Left ventricle myocardium inferior (tissue), 1 donor: ENCODE data around the gene RTN4. TPM values are rescaled to one million over a fixed set of nuclear protein-coding genes. Genes with fewer than 3 reads are reported as not detected.

Experiments used
- DNase-seq: peaks from one replicate; pipeline ENCODE4 v3.0.0-alpha.2; 2020
- H3K27ac ChIP-seq: fragments of 200-600 bp; replicated peaks from 2 replicates; pipeline ENCODE4 v1.8.0; 2021
- H3K27me3 ChIP-seq: fragments of 200-600 bp; 2 replicates; pipeline ENCODE4 v1.8.0; 2021; ENCODE audit warnings: low read depth
- H3K36me3 ChIP-seq: fragments of 200-600 bp; 2 replicates; pipeline ENCODE4 v1.8.0; 2021
- H3K4me1 ChIP-seq: fragments of 200-600 bp; 2 replicates; pipeline ENCODE4 v1.8.0; 2021
- H3K4me3 ChIP-seq: fragments of 200-600 bp; 2 replicates; pipeline ENCODE4 v1.8.0; 2021; ENCODE audit warnings: mild to moderate bottlenecking, moderate library complexity
- H3K9me3 ChIP-seq: fragments of 200-600 bp; replicated peaks from 2 replicates; pipeline ENCODE4 v1.8.0; 2021
- CTCF ChIP-seq: fragments of 200-600 bp; IDR thresholded peaks from 2 replicates; pipeline ENCODE4 v1.8.0; 2021; ENCODE audit warnings: antibody characterized with exemption, mild to moderate bottlenecking, borderline replicate concordance
- intact Hi-C: fragments of 100-400 bp; cut with micrococcal nuclease; formaldehyde crosslinking; loops from one replicate; pipeline ENCODE4 v1.11.0; 2022
- total RNA-seq: library from RNA; stranded (reverse); fragmentation: NEBNext Ultra II Directional; extraction: Animal tissue kit (Norgen Biotek cat#: 25700); gene quantifications from one replicate; pipeline ENCODE4 v1.2.1, GENCODE V29; 2021
- donor health status: DM: no; HTN: yes; CAD: no; lungs with severe emphysema.

The RTN4 gene
- total RNA-seq, 1 donor from 2014 or later: 105 TPM

- H3K27ac ChIP-seq: no peak overlapping the region
- no peaks in the 10 kb centered on the region for H3K27me3 ChIP-seq
- peaks cover 65% of the 10 kb centered on the region for H3K4me1 ChIP-seq
- intact Hi-C loops: no loop called here
- no peaks in the 10 kb centered on the region for H3K9me3 ChIP-seq
- H3K4me3 ChIP-seq: peak overlapping the region; percentile 14
- TF ChIP-seq CTCF: no peak
- DNase-seq: no peak
- H3K36me3 ChIP-seq: no peaks in the 10 kb centered on the region
These were observed 4.5 kb downstream of the RTN4 start for GRCh38 chr2:55045780-55046179.

GRCh38 chr2:55043841-55044240, 6.4 kb downstream of the RTN4 start:
- TF ChIP-seq CTCF: no peak
- no peak for DNase-seq
- Histone ChIP-seq H3K36me3 (no peaks in the 10 kb centered on the region), H3K4me1 (peaks cover 49% of the 10 kb centered on the region), H3K4me3 (no peak overlapping the region), H3K27ac (no peak overlapping the region), H3K27me3 (no peaks in the 10 kb centered on the region), H3K9me3 (peaks cover 2% of the 10 kb centered on the region)
- intact Hi-C loops: no loop called here

- no peaks in the 10 kb centered on the region for H3K36me3 ChIP-seq
- no peak for DNase-seq
- TF ChIP-seq CTCF: no peak
- peaks cover 9% of the 10 kb centered on the region for H3K4me1 ChIP-seq
- H3K9me3 ChIP-seq: peaks cover 34% of the 10 kb centered on the region
- H3K27ac ChIP-seq: no peak overlapping the region
- H3K27me3 ChIP-seq: no peaks in the 10 kb centered on the region
- intact Hi-C loops: no loop called here
- no peak overlapping the region for H3K4me3 ChIP-seq
These were observed 11.8 kb downstream of the RTN4 start for GRCh38 chr2:55038428-55038827.

GRCh38 chr2:55035716-55036115, 14.5 kb downstream of the RTN4 start:
- Histone ChIP-seq H3K9me3 (peaks cover 34% of the 10 kb centered on the region), H3K36me3 (no peaks in the 10 kb centered on the region), H3K4me1 (peaks cover 10% of the 10 kb centered on the region), H3K4me3 (no peak overlapping the region), H3K27me3 (no peaks in the 10 kb centered on the region), H3K27ac (no peak overlapping the region)
- TF ChIP-seq CTCF: no peak
- DNase-seq: no peak
- intact Hi-C loops: no loop called here

GRCh38 chr2:55033921-55034320, 16.3 kb downstream of the RTN4 start:
- no peak for DNase-seq
- peaks cover 14% of the 10 kb centered on the region for H3K4me1 ChIP-seq
- no peak for TF ChIP-seq CTCF
- peaks cover 33% of the 10 kb centered on the region for H3K9me3 ChIP-seq
- no peak overlapping the region for H3K4me3 ChIP-seq
- H3K36me3 ChIP-seq: no peaks in the 10 kb centered on the region
- H3K27ac ChIP-seq: no peak overlapping the region
- H3K27me3 ChIP-seq: no peaks in the 10 kb centered on the region
- intact Hi-C loops: no loop called here
